ENCODE measurements around the gene CRAT.

- no peak for TF ChIP-seq POLR2A (IDR thresholded peaks at IDR 0.05)
- TF ChIP-seq, protein P1, sequence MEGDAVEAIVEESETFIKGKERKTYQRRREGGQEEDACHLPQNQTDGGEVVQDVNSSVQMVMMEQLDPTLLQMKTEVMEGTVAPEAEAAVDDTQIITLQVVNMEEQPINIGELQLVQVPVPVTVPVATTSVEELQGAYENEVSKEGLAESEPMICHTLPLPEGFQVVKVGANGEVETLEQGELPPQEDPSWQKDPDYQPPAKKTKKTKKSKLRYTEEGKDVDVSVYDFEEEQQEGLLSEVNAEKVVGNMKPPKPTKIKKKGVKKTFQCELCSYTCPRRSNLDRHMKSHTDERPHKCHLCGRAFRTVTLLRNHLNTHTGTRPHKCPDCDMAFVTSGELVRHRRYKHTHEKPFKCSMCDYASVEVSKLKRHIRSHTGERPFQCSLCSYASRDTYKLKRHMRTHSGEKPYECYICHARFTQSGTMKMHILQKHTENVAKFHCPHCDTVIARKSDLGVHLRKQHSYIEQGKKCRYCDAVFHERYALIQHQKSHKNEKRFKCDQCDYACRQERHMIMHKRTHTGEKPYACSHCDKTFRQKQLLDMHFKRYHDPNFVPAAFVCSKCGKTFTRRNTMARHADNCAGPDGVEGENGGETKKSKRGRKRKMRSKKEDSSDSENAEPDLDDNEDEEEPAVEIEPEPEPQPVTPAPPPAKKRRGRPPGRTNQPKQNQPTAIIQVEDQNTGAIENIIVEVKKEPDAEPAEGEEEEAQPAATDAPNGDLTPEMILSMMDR (IDR thresholded peaks at IDR 0.05): peak in 3 of 4 experiments; percentile 64 to 93 (median 72)
- peak; percentile 94 for TF ChIP-seq POLR2AphosphoS5 (IDR thresholded peaks at IDR 0.05)
- TF ChIP-seq EP300 (IDR thresholded peaks at IDR 0.05): no peak
Measured at GRCh38 chr9:129143031-129143927, 32.7 kb upstream of the CRAT start.
